ENCODE data around the gene CASS4. TPM values are rescaled to one million over a fixed set of nuclear protein-coding genes. Genes with fewer than 3 reads are reported as not detected.

The CASS4 gene
- polyA plus RNA-seq, 2 of the 4 experiments (the other 2 are of a cell fraction), result 0.09 TPM

GRCh38 chr20:56437196-56437960 lies 25.3 kb downstream of the CASS4 start:
- 77% methylated on average over 20 of the region's 20 CpGs for WGBS (ENCODE audit: missing lambda C conversion rate)
- ATAC-seq (no peak), FAIRE-seq (no peak), DNase-seq (ENCODE audit: low read depth in 1 of 2, low spot score in 1 of 2) (no peak)
- no peak overlapping the region for H3K4me2 ChIP-seq
- no peaks in the 10 kb centered on the region for H3K4me1 ChIP-seq
- H3K9me3 ChIP-seq, result no peaks in the 10 kb centered on the region
- H3K4me3 ChIP-seq, result no peak overlapping the region
- ChIA-PET POLR2A (no interaction called here), CTCF (no interaction called here)
- no peak overlapping the region for H3K27ac ChIP-seq
- TF ChIP-seq RARB (CRISPR knock-in tag; IDR thresholded peaks at IDR 0.05) (no peak), ZSCAN20 (CRISPR knock-in tag; IDR thresholded peaks at IDR 0.05) (no peak), RCOR1 (IDR thresholded peaks at IDR 0.05; ENCODE audit: low read depth, low read length) (no peak), BHLHE40 (IDR thresholded peaks at IDR 0.05; ENCODE audit: low read depth, low read length) (no peak), MAZ (IDR thresholded peaks at IDR 0.05; ENCODE audit: borderline replicate concordance, low read depth, low read length) (no peak), HOXB13 (CRISPR knock-in tag; IDR thresholded peaks at IDR 0.05; ENCODE audit: low read depth) (no peak), ZFP36 (IDR thresholded peaks at IDR 0.05; ENCODE audit: borderline replicate concordance, partially characterized antibody) (no peak), USF2 (IDR thresholded peaks at IDR 0.05) (no peak), ELK1 (IDR thresholded peaks at IDR 0.05; ENCODE audit: low read depth, low read length) (no peak), ZNF302 (CRISPR knock-in tag; IDR thresholded peaks at IDR 0.05) (no peak), ATOH8 (CRISPR knock-in tag; IDR thresholded peaks at IDR 0.05; ENCODE audit: low read depth) (no peak), FOXS1 (CRISPR knock-in tag; IDR thresholded peaks at IDR 0.05) (no peak), HDAC2 (IDR thresholded peaks at IDR 0.05) (no peak), RAD21 (conservative IDR thresholded peaks at IDR 0.05 in 1 of 2, IDR thresholded peaks at IDR 0.05 in 1 of 2) (no peak), KDM1A (IDR thresholded peaks at IDR 0.05; ENCODE audit: low read depth) (no peak), EHMT2 (IDR thresholded peaks at IDR 0.05; ENCODE audit: low read depth) (no peak), E2F6 (IDR thresholded peaks at IDR 0.05; ENCODE audit: borderline replicate concordance, low read depth) (no peak), HOXB5 (CRISPR knock-in tag; IDR thresholded peaks at IDR 0.05) (no peak)

- Histone ChIP-seq H3K4me3 (no peak overlapping the region), H3K27ac (no peak overlapping the region), H3K4me1 (no peaks in the 10 kb centered on the region), H3K4me2 (no peak overlapping the region), H3K9me3 (no peaks in the 10 kb centered on the region)
- TF ChIP-seq PHF8 (IDR thresholded peaks at IDR 0.05; ENCODE audit: borderline replicate concordance, low read depth) (no peak), CBX2 (IDR thresholded peaks at IDR 0.05; ENCODE audit: borderline replicate concordance, low read depth) (no peak), EHF (CRISPR knock-in tag; IDR thresholded peaks at IDR 0.05) (no peak), SREBF2 (IDR thresholded peaks at IDR 0.05) (no peak), ATOH8 (CRISPR knock-in tag; IDR thresholded peaks at IDR 0.05; ENCODE audit: low read depth) (no peak), ZSCAN20 (CRISPR knock-in tag; IDR thresholded peaks at IDR 0.05) (no peak), CEBPB (IDR thresholded peaks at IDR 0.05) (no peak), HOXB13 (CRISPR knock-in tag; IDR thresholded peaks at IDR 0.05; ENCODE audit: low read depth) (no peak), MAFK (IDR thresholded peaks at IDR 0.05; ENCODE audit: partially characterized antibody) (no peak), RNF2 (IDR thresholded peaks at IDR 0.05; ENCODE audit: borderline replicate concordance, low read depth) (no peak), NFE2L2 (conservative IDR thresholded peaks at IDR 0.05; ENCODE audit: low read length) (no peak), HDAC2 (IDR thresholded peaks at IDR 0.05) (no peak), POLR2A (IDR thresholded peaks at IDR 0.05; ENCODE audit: low read length) (no peak), ZNF302 (CRISPR knock-in tag; IDR thresholded peaks at IDR 0.05) (no peak), FOSB (CRISPR knock-in tag; IDR thresholded peaks at IDR 0.05) (no peak), FOSL2 (IDR thresholded peaks at IDR 0.05) (no peak), FOSL2 (CRISPR knock-in tag; IDR thresholded peaks at IDR 0.05) (no peak)
- ChIA-PET CTCF (interaction anchor here (0.6 kb wide), 1 partner anchor 15 kb away, joined by 4 read pairs; no protein-coding TSS in a partner anchor), POLR2A (no interaction called here)
- WGBS (ENCODE audit: missing lambda C conversion rate), result 73% methylated on average over 4 of the region's 4 CpGs
- FAIRE-seq (no peak), DNase-seq (ENCODE audit: low read depth in 1 of 2, low spot score in 1 of 2) (no peak), ATAC-seq (no peak)
These were observed 26.2 kb downstream of the CASS4 start for GRCh38 chr20:56438284-56438683.
